ENCODE results near the gene GPM6B.
A peak's percentile ranks its signal among the peaks of the same experiment; 100 is the strongest.
"Not testable (repeated sequence)": the region's sequence is repeated elsewhere in the genome, so short reads cannot be mapped to it uniquely, and the experiment has no call there.

GPM6B gene

GRCh38 chrX:13763489-13763888 is 53.4 kb downstream of the GPM6B start:
- DNase-seq = no peak

- peak; percentile 4 for DNase-seq
These were observed 55.1 kb downstream of the GPM6B start for GRCh38 chrX:13761606-13762414.

GRCh38 chrX:13760426-13760825 is 56.5 kb downstream of the GPM6B start:
- no peak for DNase-seq

- no peak for DNase-seq
These were observed 57.7 kb downstream of the GPM6B start for GRCh38 chrX:13759152-13759718.

GRCh38 chrX:13756381-13756780 is 60.5 kb downstream of the GPM6B start:
- DNase-seq = no peak

GRCh38 chrX:13755254-13755653 is 61.6 kb downstream of the GPM6B start:
- no peak for DNase-seq

GRCh38 chrX:13754765-13755164 is 62.1 kb downstream of the GPM6B start:
- DNase-seq = no peak

GRCh38 chrX:13752646-13753045 is 64.2 kb downstream of the GPM6B start:
- no peak for DNase-seq

- no peak for DNase-seq
These were observed 64.8 kb downstream of the GPM6B start for GRCh38 chrX:13752141-13752540.

GRCh38 chrX:13750812-13751211 is 66.1 kb downstream of the GPM6B start:
- no peak for DNase-seq

GRCh38 chrX:13750204-13750603 is 66.7 kb downstream of the GPM6B start:
- DNase-seq = no peak

- no peak for DNase-seq
These were observed 68.4 kb downstream of the GPM6B start for GRCh38 chrX:13748486-13748885.

GRCh38 chrX:13747836-13748235 is 69.1 kb downstream of the GPM6B start:
- peak; percentile 18 for DNase-seq

- peak; percentile 62 for DNase-seq
These were observed 74.3 kb downstream of the GPM6B start for GRCh38 chrX:13742397-13743176.

GRCh38 chrX:13741695-13742094 is 75.2 kb downstream of the GPM6B start:
- no peak for DNase-seq

GRCh38 chrX:13734278-13735172 is 82.4 kb downstream of the GPM6B start, which contains the start of the genes OFD1 and TRAPPC2:
Gene OFD1, plus strand, starts transcription at chrX:13734748. Its CDS starts 324 bp downstream, at chrX:13735072.
Gene TRAPPC2, minus strand, starts transcription at chrX:13734620. Its CDS starts 14,657 bp downstream, at chrX:13719963.
- DNase-seq = peak; percentile 89

GRCh38 chrX:13733506-13733905 is 83.4 kb downstream of the GPM6B start:
- no peak for DNase-seq

- DNase-seq = no peak
These were observed 84.4 kb downstream of the GPM6B start for GRCh38 chrX:13732246-13733067.

GRCh38 chrX:13730523-13730922 is 86.4 kb downstream of the GPM6B start:
- DNase-seq = not testable (repeated sequence)

- not testable (repeated sequence) for DNase-seq
These were observed 90.3 kb downstream of the GPM6B start for GRCh38 chrX:13726583-13726982.

- DNase-seq = peak; percentile 51
These were observed 92.0 kb downstream of the GPM6B start for GRCh38 chrX:13724878-13725277.

Measured in stimulated activated CD4-positive, alpha-beta T cell treated with anti-CD3 and anti-CD28 coated beads, Interleukin-15, amount 100 ng/mL, for 24 hours (primary cell).